Measurements from ENCODE around the gene PCDHGB3. TPM values are rescaled to one million over a fixed set of nuclear protein-coding genes. Genes with fewer than 3 reads are reported as not detected.

Gene PCDHGB3
- total RNA-seq, 1 donor from 2014 or later: 8.4 TPM

DNA sequence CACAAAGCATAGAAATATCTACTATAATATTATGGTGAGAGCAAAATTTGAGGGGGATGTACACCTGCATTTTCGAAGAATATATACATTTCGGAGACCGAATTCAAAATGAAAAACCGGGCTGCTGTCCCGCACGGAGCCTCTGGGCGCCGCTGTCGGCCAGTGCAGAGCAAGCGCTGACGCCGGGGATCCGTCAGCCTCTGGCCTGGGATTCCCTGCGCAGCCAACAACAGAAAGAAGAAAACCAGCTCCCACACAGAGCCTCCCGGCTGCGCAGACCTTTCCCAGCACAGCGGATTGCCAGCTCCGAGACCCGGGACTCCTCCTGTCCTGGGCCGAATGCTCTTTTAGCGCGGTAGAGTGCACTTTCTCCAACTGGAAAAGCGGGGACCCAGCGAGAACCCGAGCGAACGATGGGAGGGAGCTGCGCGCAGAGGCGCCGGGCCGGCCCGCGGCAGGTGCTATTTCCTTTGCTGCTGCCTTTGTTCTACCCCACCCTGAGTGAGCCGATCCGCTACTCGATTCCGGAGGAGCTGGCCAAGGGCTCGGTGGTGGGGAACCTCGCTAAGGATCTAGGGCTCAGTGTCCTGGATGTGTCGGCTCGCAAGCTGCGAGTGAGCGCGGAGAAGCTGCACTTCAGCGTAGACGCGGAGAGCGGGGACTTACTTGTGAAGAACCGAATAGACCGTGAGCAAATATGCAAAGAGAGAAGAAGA, 37.9 kb downstream of the PCDHGB3 start, which contains the start of gene PCDHGB6:
TSS of gene PCDHGB6 (plus strand) at position 232 of the 716 bp plus-strand sequence. CDS start at position 414, 182 bp downstream.

DNA sequence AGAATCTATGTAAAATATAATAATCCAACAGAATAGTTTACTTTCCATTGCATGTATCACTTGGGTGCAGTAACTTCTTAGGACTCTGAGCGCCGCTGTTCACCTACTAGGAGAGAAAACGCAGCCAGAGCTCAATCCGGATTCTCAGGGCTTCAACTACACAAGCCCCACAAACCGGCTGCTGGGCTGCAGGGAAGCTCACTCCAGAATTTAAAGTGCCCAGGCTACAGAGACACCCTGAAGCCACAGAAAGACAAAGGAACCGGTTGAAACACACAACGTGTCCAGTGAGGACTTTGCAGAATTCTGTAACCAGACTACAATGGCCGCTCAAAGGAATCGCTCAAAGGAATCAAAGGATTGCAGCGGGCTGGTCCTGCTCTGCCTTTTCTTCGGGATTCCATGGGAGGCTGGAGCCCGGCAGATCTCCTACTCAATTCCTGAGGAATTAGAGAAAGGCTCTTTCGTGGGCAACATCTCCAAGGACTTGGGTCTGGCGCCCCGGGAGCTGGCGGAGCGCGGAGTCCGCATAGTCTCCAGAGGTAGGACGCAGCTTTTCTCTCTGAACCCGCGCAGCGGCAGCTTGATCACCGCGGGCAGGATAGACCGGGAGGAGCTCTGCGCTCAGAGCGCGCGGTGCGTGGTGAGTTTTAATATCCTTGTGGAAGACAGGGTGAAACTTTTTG, 43.0 kb downstream of the PCDHGB3 start, which contains the start of gene PCDHGA10:
TSS of gene PCDHGA10 (plus strand) at position 134 of the 686 bp plus-strand sequence. CDS start at position 323, 189 bp downstream.

DNA sequence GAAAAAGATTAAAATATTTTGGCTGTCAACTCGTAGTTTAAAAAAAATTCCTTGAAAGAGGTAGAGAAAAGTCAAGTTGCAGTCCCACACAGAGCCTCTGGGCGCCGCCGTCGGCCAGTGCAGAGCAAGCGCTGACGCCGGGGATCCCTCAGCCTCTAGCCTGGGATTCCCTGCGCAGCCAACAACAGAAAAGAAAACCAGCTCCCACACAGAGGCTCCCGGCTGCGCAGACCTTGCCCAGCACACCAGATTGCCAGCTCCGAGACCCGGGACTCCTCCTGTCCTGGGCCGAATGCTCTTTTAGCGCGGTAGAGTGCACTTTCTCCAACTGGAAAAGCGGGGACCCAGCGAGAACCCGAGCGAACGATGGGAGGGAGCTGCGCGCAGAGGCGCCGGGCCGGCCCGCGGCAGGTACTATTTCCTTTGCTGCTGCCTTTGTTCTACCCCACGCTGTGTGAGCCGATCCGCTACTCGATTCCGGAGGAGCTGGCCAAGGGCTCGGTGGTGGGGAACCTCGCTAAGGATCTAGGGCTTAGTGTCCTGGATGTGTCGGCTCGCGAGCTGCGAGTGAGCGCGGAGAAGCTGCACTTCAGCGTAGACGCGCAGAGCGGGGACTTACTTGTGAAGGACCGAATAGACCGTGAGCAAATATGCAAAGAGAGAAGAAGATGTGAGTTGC, 47.6 kb downstream of the PCDHGB3 start, which contains the start of gene PCDHGB7:
TSS of gene PCDHGB7 (plus strand) at position 184 of the 679 bp plus-strand sequence. CDS start at position 367, 183 bp downstream.

DNA sequence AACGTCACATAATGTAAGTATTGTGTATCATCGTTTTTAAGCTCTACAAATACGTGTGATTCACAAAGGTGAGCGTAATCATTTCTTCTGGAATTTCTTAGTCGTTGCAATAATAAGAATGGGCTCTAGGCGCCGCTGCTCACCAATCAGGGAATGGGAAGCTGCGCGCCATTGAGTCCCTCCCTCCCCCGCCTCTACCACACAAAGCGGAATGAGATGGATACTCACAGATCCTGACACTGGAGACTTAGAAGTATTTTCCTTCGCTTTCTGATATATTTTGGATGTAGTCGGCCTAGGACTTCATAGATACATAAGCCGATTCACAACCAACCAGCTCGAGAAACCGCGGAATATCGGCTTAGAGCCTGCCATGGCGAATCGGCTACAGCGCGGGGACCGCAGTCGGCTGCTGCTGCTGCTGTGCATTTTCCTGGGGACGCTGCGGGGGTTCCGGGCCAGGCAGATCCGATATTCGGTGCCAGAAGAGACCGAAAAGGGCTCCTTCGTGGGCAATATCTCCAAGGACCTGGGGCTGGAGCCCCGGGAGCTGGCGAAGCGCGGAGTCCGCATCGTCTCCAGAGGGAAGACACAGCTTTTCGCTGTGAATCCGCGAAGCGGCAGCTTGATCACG, 50.9 kb downstream of the PCDHGB3 start, which contains the start of gene PCDHGA11:
TSS of gene PCDHGA11 (plus strand) at position 197 of the 634 bp plus-strand sequence. CDS start at position 374, 177 bp downstream.

Other genes starting within 250 kb of the PCDHGB3 start
- under 0.01 and 0.25 TPM in 2 replicates for gene PCDHB4, start 248.4 kb upstream of the PCDHGB3 start, total RNA-seq
- 0.32 and 3.6 TPM in 2 replicates for gene PCDHB5, start 235.0 kb upstream of the PCDHGB3 start, total RNA-seq
- 0.25 TPM in 1 of 2 replicates, not detected in the other for gene PCDHB6, start 220.2 kb upstream of the PCDHGB3 start, total RNA-seq
- gene PCDHB7, start 197.6 kb upstream of the PCDHGB3 start, total RNA-seq: 0.16 and 1.5 TPM in 2 replicates
- gene PCDHB8, start 192.5 kb upstream of the PCDHGB3 start, total RNA-seq: 0.16 and 1.3 TPM in 2 replicates
- gene PCDHB16, start 187.9 kb upstream of the PCDHGB3 start, total RNA-seq: under 0.01 and 0.63 TPM in 2 replicates
- gene PCDHB9, start 183.1 kb upstream of the PCDHGB3 start, total RNA-seq: 0.16 and 0.31 TPM in 2 replicates
- gene PCDHB10, start 177.9 kb upstream of the PCDHGB3 start, total RNA-seq: 0.49 and 1.6 TPM in 2 replicates
- 0.16 and 0.69 TPM in 2 replicates for gene PCDHB11, start 170.6 kb upstream of the PCDHGB3 start, total RNA-seq
- 0.16 and 1.3 TPM in 2 replicates for gene PCDHB12, start 161.5 kb upstream of the PCDHGB3 start, total RNA-seq
- 0.32 and 3.3 TPM in 2 replicates for gene PCDHB13, start 156.3 kb upstream of the PCDHGB3 start, total RNA-seq
- 0.49 and 1.8 TPM in 2 replicates for gene PCDHB14, start 146.9 kb upstream of the PCDHGB3 start, total RNA-seq
- 0.32 and 1.2 TPM in 2 replicates for gene PCDHB15, start 124.8 kb upstream of the PCDHGB3 start, total RNA-seq
- 0.16 and 0.44 TPM in 2 replicates for gene SLC25A2, start 66.2 kb upstream of the PCDHGB3 start, total RNA-seq
- 53.3 and 79.0 TPM in 2 replicates for gene TAF7, start 49.5 kb upstream of the PCDHGB3 start, total RNA-seq
- 0.32 and 1.1 TPM in 2 replicates for gene PCDHGA1, start 39.7 kb upstream of the PCDHGB3 start, total RNA-seq
- 0.81 and 1.9 TPM in 2 replicates for gene PCDHGA2, start 31.5 kb upstream of the PCDHGB3 start, total RNA-seq
- 0.32 and 0.82 TPM in 2 replicates for gene PCDHGA3, start 26.4 kb upstream of the PCDHGB3 start, total RNA-seq
- 0.65 and 2.8 TPM in 2 replicates for gene PCDHGB1, start 20.1 kb upstream of the PCDHGB3 start, total RNA-seq
- 1.3 and 6.1 TPM in 2 replicates for gene PCDHGA4, start 15.2 kb upstream of the PCDHGB3 start, total RNA-seq
- gene PCDHGB2, start 10.2 kb upstream of the PCDHGB3 start, total RNA-seq: 1.1 and 5.1 TPM in 2 replicates
- gene PCDHGA5, start 6.1 kb upstream of the PCDHGB3 start, total RNA-seq: 0.49 and 2.0 TPM in 2 replicates
- gene PCDHGA6, start 3.6 kb downstream of the PCDHGB3 start, total RNA-seq: 1.5 and 4.1 TPM in 2 replicates
- gene PCDHGA7, start 12.5 kb downstream of the PCDHGB3 start, total RNA-seq: 0.65 and 3.3 TPM in 2 replicates
- gene PCDHGB4, start 17.5 kb downstream of the PCDHGB3 start, total RNA-seq: 8.3 and 20.1 TPM in 2 replicates
- gene PCDHGA8, start 22.4 kb downstream of the PCDHGB3 start, total RNA-seq: 0.65 and 3.0 TPM in 2 replicates
- 8.1 and 23.0 TPM in 2 replicates for gene PCDHGB5, start 27.7 kb downstream of the PCDHGB3 start, total RNA-seq
- 0.97 and 4.5 TPM in 2 replicates for gene PCDHGA9, start 32.5 kb downstream of the PCDHGB3 start, total RNA-seq
- gene PCDHGB6, start 37.8 kb downstream of the PCDHGB3 start, total RNA-seq: 1.6 and 3.9 TPM in 2 replicates
- 2.1 and 5.2 TPM in 2 replicates for gene PCDHGA10, start 42.7 kb downstream of the PCDHGB3 start, total RNA-seq
- 3.2 and 12.3 TPM in 2 replicates for gene PCDHGB7, start 47.4 kb downstream of the PCDHGB3 start, total RNA-seq
- 4.0 and 14.5 TPM in 2 replicates for gene PCDHGA11, start 50.8 kb downstream of the PCDHGB3 start, total RNA-seq
- 1.8 and 6.2 TPM in 2 replicates for gene PCDHGA12, start 60.3 kb downstream of the PCDHGB3 start, total RNA-seq
- gene PCDHGC3, start 105.7 kb downstream of the PCDHGB3 start, total RNA-seq: 6.5 and 22.3 TPM in 2 replicates
- gene PCDHGC4, start 114.8 kb downstream of the PCDHGB3 start, total RNA-seq: 0.49 and 2.8 TPM in 2 replicates
- gene PCDHGC5, start 118.8 kb downstream of the PCDHGB3 start, total RNA-seq: 0.32 and 1.4 TPM in 2 replicates
- 43.5 and 77.2 TPM in 2 replicates for gene DIAPH1, start 248.8 kb downstream of the PCDHGB3 start, total RNA-seq